Adipose tissue (tissue), 3 donors: ENCODE measurements around the gene SMPD4. TPM values are rescaled to one million over a fixed set of nuclear protein-coding genes. Genes with fewer than 3 reads are reported as not detected.
"Not testable (repeated sequence)": the region's sequence is repeated elsewhere in the genome, so short reads cannot be mapped to it uniquely, and the experiment has no call there.

ENCODE experiments used
- H3K27ac ChIP-seq: one replicate; pipeline ENCODE4 v1.5.1; 2013; ENCODE audit warnings: low read depth, low read length
- WGBS, 3 donors: extraction: QIAGEN DNeasy Blood & Tissue Kit; methylation state at CpG; one replicate each; pipeline ENCODE4 v1.1.7; 2013; 5-methylcytosine and 5-hydroxymethylcytosine counted together
- polyA plus RNA-seq, 3 donors: library from polyadenylated mRNA; stranded (reverse); fragments of 200-250 nt; gene quantifications; one replicate each; pipeline ENCODE4 v1.2.3, GENCODE V29; 2013
- donor health status: healthy with polysubstance abuse.
- donor health status: Bipolar disorder and iron deficiency.
- donor health status: healthy.

SMPD4 gene
- polyA plus RNA-seq, 3 donors = 20.9 to 29.5 (median 29.1) TPM

GRCh38 chr2:130148515-130148914, 32.9 kb downstream of the SMPD4 start:
- H3K27ac ChIP-seq = not testable (repeated sequence)
- 43 to 56% (median 53%) methylated on average over 6 of the region's 6 CpGs for WGBS, 3 donors

GRCh38 chr2:130145006-130145414, 36.4 kb downstream of the SMPD4 start, which contains the start of gene CCDC74B:
TSS of gene CCDC74B (minus strand) at chr2:130145112. CDS start at chr2:130144996, 116 bp downstream.
- H3K27ac ChIP-seq = not testable (repeated sequence)

GRCh38 chr2:130143266-130144039, 37.9 kb downstream of the SMPD4 start:
- not testable (repeated sequence) for H3K27ac ChIP-seq
- WGBS, 3 donors = 40 to 62% (median 47%) methylated on average over 14 to 21 of the region's 28 CpGs

More at GRCh38 chr2:130145006-130145414, 36.4 kb downstream of the SMPD4 start, which contains the start of gene CCDC74B:
- 6 to 15% (median 9%) methylated on average over 28 to 30 of the region's 30 CpGs for WGBS, 3 donors

GRCh38 chr2:130142396-130143265, 38.8 kb downstream of the SMPD4 start:
- WGBS, 3 donors = 76 to 85% (median 81%) methylated on average over 13 of the region's 13 CpGs
- not testable (repeated sequence) for H3K27ac ChIP-seq

GRCh38 chr2:130141645-130142370, 39.6 kb downstream of the SMPD4 start:
- whole genome bisulfite sequencing, 3 donors = 90 to 92% (median 91%) methylated on average over 9 to 17 of the region's 22 CpGs
- not testable (repeated sequence) for H3K27ac ChIP-seq

- not testable (repeated sequence) for H3K27ac ChIP-seq
- WGBS, 3 donors = 90 to 94% (median 93%) methylated on average over 3 to 4 of the region's 6 CpGs
Measured at GRCh38 chr2:130141002-130141401, 40.4 kb downstream of the SMPD4 start.

- 87 to 95% (median 91%) methylated on average over 5 to 7 of the region's 7 CpGs for WGBS, 3 donors
- H3K27ac ChIP-seq = not testable (repeated sequence)
Measured at GRCh38 chr2:130140516-130140915, 40.9 kb downstream of the SMPD4 start.

GRCh38 chr2:130139331-130140280, 41.8 kb downstream of the SMPD4 start:
- not testable (repeated sequence) for H3K27ac ChIP-seq
- 85 to 94% (median 87%) methylated on average over 25 to 26 of the region's 30 CpGs for WGBS, 3 donors

GRCh38 chr2:130138841-130139251, 42.6 kb downstream of the SMPD4 start:
- H3K27ac ChIP-seq = not testable (repeated sequence)
- 68 to 86% (median 69%) methylated on average over 14 to 15 of the region's 15 CpGs for WGBS, 3 donors

- 79 to 86% (median 86%) methylated on average over 7 to 10 of the region's 13 CpGs for WGBS, 3 donors
- H3K27ac ChIP-seq = not testable (repeated sequence)
Measured at GRCh38 chr2:130138326-130138725, 43.1 kb downstream of the SMPD4 start.

GRCh38 chr2:130137118-130137517, 44.3 kb downstream of the SMPD4 start:
- not testable (repeated sequence) for H3K27ac ChIP-seq
- WGBS, 3 donors = 76 to 84% (median 79%) methylated on average over 4 to 5 of the region's 5 CpGs

GRCh38 chr2:130136546-130136945, 44.9 kb downstream of the SMPD4 start:
- 90 to 92% (median 90%) methylated on average over 8 to 9 of the region's 10 CpGs for WGBS, 3 donors
- not testable (repeated sequence) for H3K27ac ChIP-seq

GRCh38 chr2:130135692-130136541, 45.5 kb downstream of the SMPD4 start:
- 89 to 91% (median 89%) methylated on average over 15 of the region's 15 CpGs for WGBS, 3 donors
- no peak overlapping the region for H3K27ac ChIP-seq

GRCh38 chr2:130129120-130129829, 52.1 kb downstream of the SMPD4 start, which contains the start of gene POTEF:
TSS of gene POTEF (minus strand) at chr2:130129222. CDS start at chr2:130120515, 8,707 bp downstream.
- 86 to 93% (median 86%) methylated on average over 15 to 17 of the region's 29 CpGs for WGBS, 3 donors

GRCh38 chr2:130128464-130128863, 52.9 kb downstream of the SMPD4 start:
- H3K27ac ChIP-seq = not testable (repeated sequence)
- WGBS, 3 donors = 88 to 93% (median 91%) methylated on average over 11 to 14 of the region's 14 CpGs

More at GRCh38 chr2:130129120-130129829, 52.1 kb downstream of the SMPD4 start, which contains the start of gene POTEF:
- H3K27ac ChIP-seq = not testable (repeated sequence)

GRCh38 chr2:130127726-130128125, 53.7 kb downstream of the SMPD4 start:
- 73 to 75% methylated on average over 1 to 3 of the region's 9 CpGs; no CpG with 5 or more reads in 1 of the 3 donors for WGBS, 3 donors
- H3K27ac ChIP-seq = not testable (repeated sequence)
